H1 (cell line): ENCODE measurements around the gene UMODL1. TPM values are rescaled to one million over a fixed set of nuclear protein-coding genes. Genes with fewer than 3 reads are reported as not detected.

Experiments
- CTCF ChIA-PET: fragments of 300-600 bp; sonication (Branson Sonifier 250); formaldehyde crosslinking; loops from one replicate; lab custom pipeline; 2021; ENCODE audit not compliant: partially characterized antibody; lab: Charles Lee
- POLR2A ChIA-PET: fragments of 300-600 bp; sonication (Branson Sonifier 250); formaldehyde crosslinking; loops from one replicate; lab custom pipeline; 2021; ENCODE audit warnings: inconsistent platforms; ENCODE audit not compliant: partially characterized antibody; lab: Charles Lee
- DNase-seq, 2 experiments: peaks; one replicate each; pipeline versions ENCODE4 v3.0.0 to v3.0.0-alpha.2; 2010 to 2022; ENCODE audit warnings: low spot score in 2 of 2, low read depth in 1 of 2, mixed read lengths in 1 of 2
- FAIRE-seq: peaks from 2 replicates; lab custom pipeline; 2011; peaks lifted over from hg19 to GRCh38; lab: Jason Lieb, UNC
- H2AFZ ChIP-seq: 2 replicates; pipeline ENCODE4 v1.8.1; 2012; ENCODE audit warnings: low read length, inconsistent platforms
- H2AK5ac ChIP-seq: 2 replicates; pipeline ENCODE4 v1.6.1; 2013; ENCODE audit warnings: low read depth, low read length
- H2BK120ac ChIP-seq: replicated peaks from 2 replicates; pipeline ENCODE3; 2013; ENCODE audit warnings: low read depth, low read length, inconsistent platforms
- H2BK12ac ChIP-seq: 2 replicates; pipeline ENCODE4 v1.6.1; 2013; ENCODE audit warnings: low read depth, low read length
- H2BK15ac ChIP-seq: 2 replicates; pipeline ENCODE4 v1.6.1; 2013; ENCODE audit warnings: low read length
- H2BK20ac ChIP-seq: 2 replicates; pipeline ENCODE4 v1.6.1; 2013; ENCODE audit warnings: low read length
- H2BK5ac ChIP-seq: 2 replicates; pipeline ENCODE4 v1.6.1; 2013; ENCODE audit warnings: low read depth, low read length
- H3K14ac ChIP-seq: 2 replicates; pipeline ENCODE4 v1.6.1; 2013; ENCODE audit warnings: inconsistent platforms; ENCODE audit not compliant: insufficient read length
- H3K18ac ChIP-seq: 2 replicates; pipeline ENCODE4 v1.6.1; 2013; ENCODE audit warnings: low read length; ENCODE audit errors: extremely low read depth
- H3K23ac ChIP-seq: 2 replicates; pipeline ENCODE4 v1.6.1; 2013; ENCODE audit warnings: inconsistent platforms; ENCODE audit not compliant: insufficient read length
- H3K23me2 ChIP-seq: 2 replicates; pipeline ENCODE4 v1.6.1; 2013; ENCODE audit warnings: low read depth, low read length
- H3K27ac ChIP-seq: 2 replicates; pipeline ENCODE4 v1.6.1; 2011; ENCODE audit warnings: low read depth, low read length, inconsistent platforms
- H3K27me3 ChIP-seq, 4 experiments: replicated peaks in 1 of 4; 1 replicate in 1 of 4; 2 replicates in 3 of 4; pipeline versions ENCODE4 v1.6.1 to v1.8.1; 2011 to 2013; ENCODE audit warnings: low read length in 3 of 4, mild to moderate bottlenecking in 3 of 4, inconsistent platforms in 2 of 4, mixed read lengths in 2 of 4, moderate library complexity in 1 of 4; ENCODE audit not compliant: control insufficient read depth in 3 of 4, insufficient read depth in 3 of 4; ENCODE audit errors: extremely low read depth in 1 of 4
- H3K36me3 ChIP-seq, 4 experiments: 2 replicates each; pipeline versions ENCODE4 v1.6.1 to v1.8.1; 2011 to 2013; ENCODE audit warnings: mild to moderate bottlenecking in 4 of 4, low read length in 3 of 4, moderate library complexity in 2 of 4, control low read depth in 1 of 4, inconsistent platforms in 1 of 4; ENCODE audit not compliant: insufficient read depth in 4 of 4, control insufficient read depth in 2 of 4
- H3K4ac ChIP-seq: replicated peaks from 2 replicates; pipeline ENCODE3; 2013; ENCODE audit warnings: low read length, low read depth, mixed read lengths, inconsistent platforms; ENCODE audit not compliant: insufficient read length
- H3K4me1 ChIP-seq, 4 experiments: replicated peaks in 1 of 4; 1 replicate in 1 of 4; 2 replicates in 3 of 4; pipeline versions ENCODE4 v1.6.1 to v1.8.1; 2011 to 2013; ENCODE audit warnings: low read length in 3 of 4, inconsistent platforms in 2 of 4, mixed read lengths in 1 of 4; ENCODE audit not compliant: insufficient read depth in 4 of 4, control insufficient read depth in 3 of 4
- H3K4me2 ChIP-seq, 2 experiments: 2 replicates each; pipeline versions ENCODE4 v1.6.1 to v1.8.1; 2011 to 2013; ENCODE audit warnings: low read depth in 2 of 2, low read length in 2 of 2, control low read depth in 1 of 2, inconsistent platforms in 1 of 2, mild to moderate bottlenecking in 1 of 2; ENCODE audit not compliant: insufficient read depth in 1 of 2
- H3K4me3 ChIP-seq, 4 experiments: fragments of 200-600, 300-600 bp in 1 of 4; sonication (generic), shearing (Covaris generic), sonication (Bioruptor Twin) in 1 of 4; 2 replicates each; pipeline versions ENCODE4 v1.5.1 to v1.8.1; 2011 to 2016; ENCODE audit warnings: low read length in 4 of 4, low read depth in 3 of 4, control low read depth in 2 of 4, inconsistent platforms in 2 of 4, mild to moderate bottlenecking in 2 of 4, mixed read lengths in 1 of 4, moderate library complexity in 1 of 4; ENCODE audit not compliant: insufficient read depth in 2 of 4; ENCODE audit errors: extremely low read depth in 1 of 4
- H3K56ac ChIP-seq: replicated peaks from 2 replicates; pipeline ENCODE3; 2013; ENCODE audit warnings: low read depth, mild to moderate bottlenecking, mixed read lengths, low read length, inconsistent platforms; ENCODE audit not compliant: insufficient read length
- H3K79me1 ChIP-seq: 2 replicates; pipeline ENCODE4 v1.6.1; 2013; ENCODE audit warnings: low read depth, low read length, control low read depth
- H3K79me2 ChIP-seq, 2 experiments: 2 replicates each; pipeline versions ENCODE4 v1.6.1 to v1.8.1; 2012 to 2013; ENCODE audit warnings: low read length in 2 of 2, mild to moderate bottlenecking in 2 of 2, inconsistent platforms in 1 of 2; ENCODE audit not compliant: insufficient read depth in 2 of 2, control insufficient read depth in 1 of 2
- H3K9ac ChIP-seq, 4 experiments: replicated peaks in 1 of 4; 1 replicate in 1 of 4; 2 replicates in 3 of 4; pipeline versions ENCODE4 v1.6.1 to v1.8.1; 2011 to 2013; ENCODE audit warnings: low read depth in 3 of 4, low read length in 3 of 4, control low read depth in 2 of 4, mild to moderate bottlenecking in 2 of 4, moderate library complexity in 2 of 4, inconsistent platforms in 1 of 4; ENCODE audit errors: extremely low read depth in 1 of 4
- H3K9me3 ChIP-seq, 2 experiments: 2 replicates each; pipeline versions ENCODE4 v1.6.1 to v1.8.1; 2012 to 2013; ENCODE audit warnings: mild to moderate bottlenecking in 2 of 2, moderate library complexity in 2 of 2, control low read depth in 1 of 2, inconsistent platforms in 1 of 2, low read depth in 1 of 2, low read length in 1 of 2, mixed read lengths in 1 of 2; ENCODE audit not compliant: insufficient read depth in 2 of 2
- H4K20me1 ChIP-seq, 2 experiments: replicated peaks in 1 of 2; 2 replicates each; pipeline versions ENCODE3 to v1.8.1; 2011 to 2013; ENCODE audit warnings: inconsistent platforms in 2 of 2, low read length in 2 of 2, mild to moderate bottlenecking in 1 of 2; ENCODE audit not compliant: insufficient read depth in 2 of 2, control insufficient read depth in 1 of 2
- H4K5ac ChIP-seq: 2 replicates; pipeline ENCODE4 v1.6.1; 2013; ENCODE audit warnings: low read length, low read depth, mixed read lengths, inconsistent platforms; ENCODE audit not compliant: insufficient read length
- H4K8ac ChIP-seq: 2 replicates; pipeline ENCODE4 v1.8.0; 2013; ENCODE audit warnings: mild to moderate bottlenecking, moderate library complexity, low read length, inconsistent platforms; ENCODE audit not compliant: insufficient read depth; ENCODE audit errors: extremely low read depth
- H4K91ac ChIP-seq: replicated peaks from 2 replicates; pipeline ENCODE3; 2013; ENCODE audit warnings: low read length, mixed read lengths, inconsistent platforms; ENCODE audit not compliant: insufficient read length
- BACH1 ChIP-seq: IDR thresholded peaks from 2 replicates; pipeline ENCODE4 v1.6.1; 2012; ENCODE audit warnings: low read length, improper control_type of control experiment
- CBX5 ChIP-seq: fragments of 300-800, 300-1000 bp; sonication (generic); IDR thresholded peaks from 2 replicates; pipeline ENCODE4 v1.7.1; 2016; ENCODE audit warnings: antibody characterized with exemption, low read length, low read depth
- EGR1 ChIP-seq: IDR thresholded peaks from 2 replicates; pipeline ENCODE4 v1.6.1; 2011; ENCODE audit warnings: low read depth, low read length, borderline replicate concordance
- GTF2F1 ChIP-seq: IDR thresholded peaks from 2 replicates; pipeline ENCODE4 v1.6.1; 2012; ENCODE audit warnings: low read depth, low read length, improper control_type of control experiment, borderline replicate concordance
- KDM5A ChIP-seq: fragments of 200-600 bp; IDR thresholded peaks from 2 replicates; pipeline ENCODE4 v1.7.1; 2012; ENCODE audit warnings: mild to moderate bottlenecking, low read length, inconsistent platforms, mixed read lengths
- MAFK ChIP-seq: IDR thresholded peaks from 2 replicates; pipeline ENCODE4 v1.6.1; 2012; ENCODE audit warnings: low read depth, mild to moderate bottlenecking, improper control_type of control experiment, low read length
- PHF8 ChIP-seq: fragments of 200-600 bp; sonication (generic); conservative IDR thresholded peaks from 2 replicates; pipeline ENCODE4 v1.7.1; 2012; ENCODE audit warnings: low read depth, mild to moderate bottlenecking, inconsistent platforms, low read length, moderate library complexity
- POU5F1 ChIP-seq: IDR thresholded peaks from 2 replicates; pipeline ENCODE4 v1.6.1; 2011; ENCODE audit warnings: low read depth, mild to moderate bottlenecking, low read length, moderate library complexity
- RNF2 ChIP-seq: fragments of 200-900, 300-1000 bp; sonication (generic); IDR thresholded peaks from 2 replicates; pipeline ENCODE4 v1.7.1; 2016; ENCODE audit warnings: borderline replicate concordance, low read depth, mild to moderate bottlenecking, antibody characterized with exemption, low read length; ENCODE audit not compliant: poor library complexity, severe bottlenecking; ENCODE audit errors: missing control alignments
- SRF ChIP-seq: IDR thresholded peaks from 2 replicates; pipeline ENCODE4 v1.6.1; 2011; ENCODE audit warnings: mild to moderate bottlenecking, low read depth, low read length, moderate library complexity
- ZNF274 ChIP-seq: IDR thresholded peaks from 2 replicates; pipeline ENCODE4 v1.7.0; 2012; ENCODE audit warnings: low read length, borderline replicate concordance; ENCODE audit errors: extremely low read depth
- WGBS, 2 experiments: shearing (Covaris generic) in 1 of 2; methylation state at CpG; one replicate each; pipeline versions ENCODE4 v1.1.6 to v1.1.7; 2013 to 2015; ENCODE audit warnings: low lambda C conversion rate in 2 of 2, mixed read lengths in 2 of 2, inconsistent platforms in 1 of 2, low coverage in 1 of 2, missing lambda C conversion rate in 1 of 2; ENCODE audit not compliant: insufficient replicate concordance in 2 of 2, insufficient coverage in 1 of 2, insufficient read length in 1 of 2; ENCODE audit errors: extremely low coverage in 1 of 2, missing lambda C conversion rate in 1 of 2; 5-methylcytosine and 5-hydroxymethylcytosine counted together
- polyA plus RNA-seq, 7 experiments: library from polyadenylated mRNA; depleted of rRNA in 3 of 7; stranded (reverse) in 5 of 7; unstranded in 2 of 7; fragments of >200 nt in 5 of 7; fragments of 200-250 nt in 2 of 7; gene quantifications; 1 replicate in 5 of 7; 2 replicates in 1 of 7; 4 replicates in 1 of 7; pipeline versions ENCODE4 v1.2.1 to v1.2.3, GENCODE V29; 2011 to 2013; ENCODE audit warnings: missing spikeins in 2 of 7, mixed read lengths in 2 of 7
- total RNA-seq: library from RNA; stranded (reverse); fragmentation: NEBNext Ultra II Directional; extraction: Animal tissue kit (Norgen Biotek cat#: 25700); gene quantifications from 2 replicates; pipeline ENCODE4 v1.2.1, GENCODE V29; 2021
- TF ChIP-seq, protein P1 (sequence below): IDR thresholded peaks from 2 replicates; pipeline ENCODE4 v1.6.1; 2012; ENCODE audit warnings: inconsistent platforms

Gene UMODL1
- total and polyA plus RNA-seq, 2 of the 8 experiments (the other 6 are each of a cell fraction or from before 2014, with no cell fraction given) = not detected

DNA sequence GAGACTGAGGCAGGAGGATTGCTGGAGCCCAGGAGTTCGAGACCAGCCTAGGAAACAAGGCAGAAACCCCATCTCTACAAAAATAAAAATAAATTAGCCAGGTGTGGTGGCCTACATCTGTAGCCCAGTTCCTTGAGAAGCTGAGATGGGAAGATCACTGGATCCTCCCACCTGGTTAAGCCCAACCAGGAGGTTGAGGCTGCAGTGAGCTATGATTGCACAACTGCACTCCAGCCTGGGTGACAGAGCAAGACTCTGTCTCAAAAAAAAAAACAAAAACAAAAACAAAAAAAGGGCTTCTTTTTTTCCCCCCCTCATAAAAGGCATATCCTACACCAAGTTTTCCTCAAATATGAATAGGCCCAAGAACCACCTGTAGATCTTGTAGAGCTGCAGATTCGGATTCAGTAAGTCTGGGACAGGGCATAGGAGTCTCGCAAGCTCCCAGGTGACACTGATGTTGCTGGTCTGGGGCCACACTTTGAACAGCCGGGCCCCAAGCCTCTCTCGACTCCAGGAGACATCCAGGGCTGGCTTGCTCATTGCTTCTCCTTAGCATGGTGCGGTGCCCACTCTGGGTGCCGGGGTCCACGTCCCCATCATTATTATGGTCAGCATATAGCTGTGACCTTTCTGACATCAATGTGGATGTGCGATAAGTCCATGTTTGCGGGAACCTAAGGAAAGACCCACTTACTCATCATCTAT lies 22.1 kb upstream of the UMODL1 start:
- H4K20me1 ChIP-seq = no peaks in the 10 kb centered on the region
- H2BK12ac ChIP-seq = no peak overlapping the region
- no peaks in the 10 kb centered on the region for H3K4me1 ChIP-seq
- H3K27ac ChIP-seq = no peak overlapping the region
- no peak overlapping the region for H3K56ac ChIP-seq
- H2BK15ac ChIP-seq = no peak overlapping the region
- FAIRE-seq (no peak), DNase-seq (no peak)
- H3K14ac ChIP-seq = no peak overlapping the region
- H2BK120ac ChIP-seq = no peak overlapping the region
- no peak overlapping the region for H3K4ac ChIP-seq
- H3K23me2 ChIP-seq = no peaks in the 10 kb centered on the region
- 93% methylated on average over 10 of the region's 10 CpGs; no CpG with 5 or more reads in 1 of the 2 experiments for WGBS, 2 experiments
- no peak overlapping the region for H3K4me3 ChIP-seq
- H3K9me3 ChIP-seq = peaks cover 0 to 2% of the 10 kb centered on the region in 2 experiments; a peak in 1 of 4 replicates
- H4K8ac ChIP-seq = no peak overlapping the region
- H4K91ac ChIP-seq = no peak overlapping the region
- no peak overlapping the region for H2AK5ac ChIP-seq
- H3K36me3 ChIP-seq = no peaks in the 10 kb centered on the region
- no peaks in the 10 kb centered on the region for H3K79me2 ChIP-seq
- no peak overlapping the region for H3K23ac ChIP-seq
- no peaks in the 10 kb centered on the region for H3K79me1 ChIP-seq
- H3K18ac ChIP-seq = no peak overlapping the region
- no peak overlapping the region for H2BK20ac ChIP-seq
- H4K5ac ChIP-seq = no peak overlapping the region
- ChIA-PET POLR2A (no interaction called here), CTCF (interaction anchor here (0.7 to 1.4 kb wide), 2 partner anchors 10 to 68 kb away, joined by 3 to 7 read pairs; no protein-coding TSS in a partner anchor)
- no peak overlapping the region for H3K4me2 ChIP-seq
- H2AFZ ChIP-seq = no peak overlapping the region
- no peak overlapping the region for H2BK5ac ChIP-seq
- no peak overlapping the region for H3K9ac ChIP-seq
- H3K27me3 ChIP-seq = no peaks in the 10 kb centered on the region
- no peak for TF ChIP-seq KDM5A
- TF ChIP-seq, protein P1, sequence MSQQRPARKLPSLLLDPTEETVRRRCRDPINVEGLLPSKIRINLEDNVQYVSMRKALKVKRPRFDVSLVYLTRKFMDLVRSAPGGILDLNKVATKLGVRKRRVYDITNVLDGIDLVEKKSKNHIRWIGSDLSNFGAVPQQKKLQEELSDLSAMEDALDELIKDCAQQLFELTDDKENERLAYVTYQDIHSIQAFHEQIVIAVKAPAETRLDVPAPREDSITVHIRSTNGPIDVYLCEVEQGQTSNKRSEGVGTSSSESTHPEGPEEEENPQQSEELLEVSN = no peak
- no peak for TF ChIP-seq GTF2F1
- TF ChIP-seq EGR1 = no peak
- TF ChIP-seq ZNF274 = no peak
- no peak for TF ChIP-seq MAFK
- no peak for TF ChIP-seq POU5F1
- TF ChIP-seq BACH1 = no peak
- no peak for TF ChIP-seq PHF8
- TF ChIP-seq RNF2 = no peak
- no peak for TF ChIP-seq SRF
- TF ChIP-seq CBX5 = no peak
